Thyroid gland (tissue), 4 donors: ENCODE measurements around the gene SELENOM. TPM values are rescaled to one million over a fixed set of nuclear protein-coding genes. Genes with fewer than 3 reads are reported as not detected.

Experiments used
- DNase-seq, 2 donors: peaks; one replicate each; pipeline ENCODE4 v3.0.0-alpha.2; 2019
- H3K27ac ChIP-seq, 3 donors: fragments of 200-600 bp; sonication (generic); 1 replicate in 2 of 3; 2 replicates in 1 of 3; pipeline ENCODE4 v1.5.1; 2016 to 2019; ENCODE audit warnings: mild to moderate bottlenecking in 1 of 3, moderate library complexity in 1 of 3
- H3K27me3 ChIP-seq: fragments of 200-600 bp; sonication (generic); one replicate; pipeline ENCODE4 v1.5.1; 2019
- H3K36me3 ChIP-seq, 2 donors: fragments of 200-600 bp; sonication (generic); one replicate each; pipeline ENCODE4 v1.5.1; 2016 to 2019
- H3K4me1 ChIP-seq, 2 donors: fragments of 200-600 bp; sonication (generic); one replicate each; pipeline ENCODE4 v1.5.1; 2017 to 2019
- H3K4me3 ChIP-seq, 3 donors: fragments of 200-600 bp; sonication (generic); replicated peaks in 1 of 3; 1 replicate in 2 of 3; 2 replicates in 1 of 3; pipeline ENCODE4 v1.5.1; 2016; ENCODE audit warnings: mild to moderate bottlenecking in 1 of 3
- H3K9me3 ChIP-seq: fragments of 200-600 bp; sonication (generic); one replicate; pipeline ENCODE4 v1.5.1; 2017
- CTCF ChIP-seq, 6 experiments: fragments of 200-600 bp in 3 of 6; fragments of 450-650 bp in 3 of 6; sonication (generic) in 3 of 6; IDR thresholded peaks; one replicate each; pipeline ENCODE4 v1.5.1; 2016 to 2019; ENCODE audit warnings: antibody characterized with exemption in 6 of 6, mild to moderate bottlenecking in 2 of 6, inconsistent platforms in 1 of 6, moderate library complexity in 1 of 6
- POLR2A ChIP-seq, 2 donors: fragments of 450-650 bp; IDR thresholded peaks; one replicate each; pipeline ENCODE4 v1.6.1; 2017; ENCODE audit warnings: antibody characterized with exemption in 2 of 2, mild to moderate bottlenecking in 2 of 2, moderate library complexity in 1 of 2
- WGBS, 2 donors: methylation state at CpG; one replicate each; pipeline ENCODE4 v1.1.5; 2017; 5-methylcytosine and 5-hydroxymethylcytosine counted together
- intact Hi-C: fragments of 100-400 bp; cut with DNase I; formaldehyde crosslinking; loops from one replicate; pipeline ENCODE4 v1.15.1; 2023
- total RNA-seq, 4 donors: library from RNA; depleted of rRNA; stranded (reverse); fragments of >200 nt; gene quantifications; one replicate each; pipeline ENCODE4 v1.2.3, GENCODE V29; 2016

The SELENOM gene
- total RNA-seq, 4 donors from 2014 or later = 208 to 501 (median 314) TPM

- peak; percentile 61 to 64 for DNase-seq
- intact Hi-C loops = loop anchor here (5.0 kb wide), 2 partner anchors 122 to 142 kb away; partner anchors contain the start of genes MORC2 and TUG1
- Histone ChIP-seq H3K4me1 (peaks cover 15 to 18% of the 10 kb centered on the region in 2 donors), H3K36me3 (peaks cover 36 to 43% of the 10 kb centered on the region in 2 donors), H3K9me3 (no peaks in the 10 kb centered on the region), H3K27ac (no peak overlapping the region), H3K4me3 (no peak overlapping the region), H3K27me3 (no peaks in the 10 kb centered on the region)
- no peak for TF ChIP-seq POLR2A (IDR thresholded peaks at IDR 0.05)
- peak; percentile 67 to 85 (median 77) for TF ChIP-seq CTCF (IDR thresholded peaks at IDR 0.05)
- WGBS, 2 donors = 61 to 77% methylated on average over 5 to 6 of the region's 9 CpGs
Measured at GRCh38 chr22:31089160-31090100, 17.9 kb downstream of the SELENOM start.

- DNase-seq = no peak
- H3K36me3 ChIP-seq = peaks cover 36 to 43% of the 10 kb centered on the region in 2 donors
- intact Hi-C loops = loop anchor here (5.0 kb wide), 2 partner anchors 121 to 141 kb away; partner anchors contain the start of genes MORC2 and TUG1
- no peaks in the 10 kb centered on the region for H3K27me3 ChIP-seq
- TF ChIP-seq POLR2A (IDR thresholded peaks at IDR 0.05) (no peak), CTCF (IDR thresholded peaks at IDR 0.05) (no peak)
- no peaks in the 10 kb centered on the region for H3K9me3 ChIP-seq
- no peak overlapping the region for H3K27ac ChIP-seq
- no peak overlapping the region for H3K4me3 ChIP-seq
- WGBS, 2 donors = 87 to 93% methylated on average over 13 to 18 of the region's 26 CpGs
- H3K4me1 ChIP-seq = peaks cover 24 to 27% of the 10 kb centered on the region in 2 donors
Measured at GRCh38 chr22:31088233-31088986, 19.0 kb downstream of the SELENOM start.

- WGBS, 2 donors = 86 to 92% methylated on average over 19 of the region's 21 CpGs
Measured at GRCh38 chr22:31087744-31088215, 19.6 kb downstream of the SELENOM start.

GRCh38 chr22:31086703-31087330, 20.6 kb downstream of the SELENOM start:
- no peaks in the 10 kb centered on the region for H3K27me3 ChIP-seq
- H3K27ac ChIP-seq = peak overlapping the region in 1 of 3 donors; percentile 23
- H3K36me3 ChIP-seq = peaks cover 33 to 35% of the 10 kb centered on the region in 2 donors
- H3K9me3 ChIP-seq = no peaks in the 10 kb centered on the region
- H3K4me1 ChIP-seq = peaks cover 18 to 32% of the 10 kb centered on the region in 2 donors
- H3K4me3 ChIP-seq = no peak overlapping the region
- DNase-seq = no peak
- TF ChIP-seq CTCF (IDR thresholded peaks at IDR 0.05) (no peak), POLR2A (IDR thresholded peaks at IDR 0.05) (no peak)
- intact Hi-C loops = loop anchor here (5.0 kb wide), 2 partner anchors 120 to 140 kb away; partner anchors contain the start of genes MORC2 and TUG1
- 71 to 87% methylated on average over 7 to 8 of the region's 8 CpGs for WGBS, 2 donors

More at GRCh38 chr22:31087744-31088215, 19.6 kb downstream of the SELENOM start:
- DNase-seq = no peak
- Histone ChIP-seq H3K4me1 (peaks cover 22 to 28% of the 10 kb centered on the region in 2 donors), H3K36me3 (peaks cover 36 to 42% of the 10 kb centered on the region in 2 donors), H3K27ac (peak overlapping the region in 1 of 3 donors; percentile 23), H3K4me3 (no peak overlapping the region), H3K9me3 (no peaks in the 10 kb centered on the region), H3K27me3 (no peaks in the 10 kb centered on the region)
- intact Hi-C loops = loop anchor here (5.0 kb wide), 2 partner anchors 120 to 140 kb away; partner anchors contain the start of genes MORC2 and TUG1
- no peak for TF ChIP-seq POLR2A (IDR thresholded peaks at IDR 0.05)
